Panc1 (cell line): ENCODE measurements around the gene TAC3.

Experiments used
- POLR2AphosphoS5 ChIP-seq: IDR thresholded peaks from 2 replicates; pipeline ENCODE4 v1.6.1; 2012; ENCODE audit warnings: mild to moderate bottlenecking, low read depth, low read length, moderate library complexity
- SIN3A ChIP-seq: IDR thresholded peaks from 2 replicates; pipeline ENCODE4 v1.6.1; 2012; ENCODE audit warnings: low read depth, mild to moderate bottlenecking, low read length, moderate library complexity, borderline replicate concordance; ENCODE audit not compliant: insufficient read depth
- TCF7L2 ChIP-seq: IDR thresholded peaks from 2 replicates; pipeline ENCODE4 v1.6.1; 2011; ENCODE audit warnings: mild to moderate bottlenecking, low read depth, low read length, inconsistent platforms
- TF ChIP-seq, protein P1 (sequence below): fragments of 450-650 bp; IDR thresholded peaks from 2 replicates; pipeline ENCODE4 v1.5.1; 2017; ENCODE audit warnings: mild to moderate bottlenecking
- TF ChIP-seq, protein P2 (sequence below), 2 experiments: IDR thresholded peaks; 2 replicates each; pipeline ENCODE4 v1.6.1; 2011 to 2012; ENCODE audit warnings: low read depth in 2 of 2, control low read depth in 1 of 2, low read length in 1 of 2, mild to moderate bottlenecking in 1 of 2, moderate library complexity in 1 of 2; ENCODE audit not compliant: insufficient read depth in 1 of 2

DNA sequence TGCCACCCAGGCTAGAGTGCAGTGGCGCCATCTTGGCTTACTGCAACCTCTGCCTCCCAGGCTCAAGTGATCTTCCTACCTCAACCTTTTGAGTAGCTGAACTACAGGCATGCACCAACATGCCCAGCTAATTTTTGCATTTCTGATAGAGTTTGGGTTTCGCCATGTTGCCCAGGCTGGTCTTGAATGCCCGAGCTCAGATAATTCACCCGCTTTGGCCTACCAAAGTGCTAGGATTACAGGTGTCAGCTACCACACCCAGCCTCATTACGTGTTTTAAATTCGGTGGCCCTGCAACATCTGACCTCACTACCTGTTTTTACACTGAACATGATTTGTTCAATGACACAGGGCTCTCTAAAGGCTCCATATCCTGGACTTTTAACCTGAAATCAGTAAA, 36.1 kb downstream of the TAC3 start:
- TF ChIP-seq, protein P1, sequence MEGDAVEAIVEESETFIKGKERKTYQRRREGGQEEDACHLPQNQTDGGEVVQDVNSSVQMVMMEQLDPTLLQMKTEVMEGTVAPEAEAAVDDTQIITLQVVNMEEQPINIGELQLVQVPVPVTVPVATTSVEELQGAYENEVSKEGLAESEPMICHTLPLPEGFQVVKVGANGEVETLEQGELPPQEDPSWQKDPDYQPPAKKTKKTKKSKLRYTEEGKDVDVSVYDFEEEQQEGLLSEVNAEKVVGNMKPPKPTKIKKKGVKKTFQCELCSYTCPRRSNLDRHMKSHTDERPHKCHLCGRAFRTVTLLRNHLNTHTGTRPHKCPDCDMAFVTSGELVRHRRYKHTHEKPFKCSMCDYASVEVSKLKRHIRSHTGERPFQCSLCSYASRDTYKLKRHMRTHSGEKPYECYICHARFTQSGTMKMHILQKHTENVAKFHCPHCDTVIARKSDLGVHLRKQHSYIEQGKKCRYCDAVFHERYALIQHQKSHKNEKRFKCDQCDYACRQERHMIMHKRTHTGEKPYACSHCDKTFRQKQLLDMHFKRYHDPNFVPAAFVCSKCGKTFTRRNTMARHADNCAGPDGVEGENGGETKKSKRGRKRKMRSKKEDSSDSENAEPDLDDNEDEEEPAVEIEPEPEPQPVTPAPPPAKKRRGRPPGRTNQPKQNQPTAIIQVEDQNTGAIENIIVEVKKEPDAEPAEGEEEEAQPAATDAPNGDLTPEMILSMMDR = no peak
- no peak for TF ChIP-seq SIN3A
- no peak for TF ChIP-seq TCF7L2
- TF ChIP-seq POLR2AphosphoS5 = no peak
- TF ChIP-seq, protein P2, sequence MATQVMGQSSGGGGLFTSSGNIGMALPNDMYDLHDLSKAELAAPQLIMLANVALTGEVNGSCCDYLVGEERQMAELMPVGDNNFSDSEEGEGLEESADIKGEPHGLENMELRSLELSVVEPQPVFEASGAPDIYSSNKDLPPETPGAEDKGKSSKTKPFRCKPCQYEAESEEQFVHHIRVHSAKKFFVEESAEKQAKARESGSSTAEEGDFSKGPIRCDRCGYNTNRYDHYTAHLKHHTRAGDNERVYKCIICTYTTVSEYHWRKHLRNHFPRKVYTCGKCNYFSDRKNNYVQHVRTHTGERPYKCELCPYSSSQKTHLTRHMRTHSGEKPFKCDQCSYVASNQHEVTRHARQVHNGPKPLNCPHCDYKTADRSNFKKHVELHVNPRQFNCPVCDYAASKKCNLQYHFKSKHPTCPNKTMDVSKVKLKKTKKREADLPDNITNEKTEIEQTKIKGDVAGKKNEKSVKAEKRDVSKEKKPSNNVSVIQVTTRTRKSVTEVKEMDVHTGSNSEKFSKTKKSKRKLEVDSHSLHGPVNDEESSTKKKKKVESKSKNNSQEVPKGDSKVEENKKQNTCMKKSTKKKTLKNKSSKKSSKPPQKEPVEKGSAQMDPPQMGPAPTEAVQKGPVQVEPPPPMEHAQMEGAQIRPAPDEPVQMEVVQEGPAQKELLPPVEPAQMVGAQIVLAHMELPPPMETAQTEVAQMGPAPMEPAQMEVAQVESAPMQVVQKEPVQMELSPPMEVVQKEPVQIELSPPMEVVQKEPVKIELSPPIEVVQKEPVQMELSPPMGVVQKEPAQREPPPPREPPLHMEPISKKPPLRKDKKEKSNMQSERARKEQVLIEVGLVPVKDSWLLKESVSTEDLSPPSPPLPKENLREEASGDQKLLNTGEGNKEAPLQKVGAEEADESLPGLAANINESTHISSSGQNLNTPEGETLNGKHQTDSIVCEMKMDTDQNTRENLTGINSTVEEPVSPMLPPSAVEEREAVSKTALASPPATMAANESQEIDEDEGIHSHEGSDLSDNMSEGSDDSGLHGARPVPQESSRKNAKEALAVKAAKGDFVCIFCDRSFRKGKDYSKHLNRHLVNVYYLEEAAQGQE (IDR thresholded peaks at IDR 0.05; ENCODE audit: insufficient read depth in 1 of 2, low read depth in 2 of 2, low read length in 1 of 2) = no peak
